BLaER1 treated with 17β-estradiol and CSF1 and Interleukin-3, amounts not matched to agents 10 nM and 100 nM (cell line): ENCODE measurements around the gene SLC35B3.

ENCODE experiments used
- H3K27ac ChIP-seq, 11 experiments: shearing (Covaris generic); formaldehyde crosslinking; 2 replicates each; pipeline ENCODE4 v1.8.1; 2022
- H3K27me3 ChIP-seq, 11 experiments: shearing (Covaris generic); formaldehyde crosslinking; 2 replicates each; pipeline ENCODE4 v1.8.1; 2022
- H3K36me3 ChIP-seq, 11 experiments: shearing (Covaris generic); formaldehyde crosslinking; 2 replicates each; pipeline ENCODE4 v1.8.1; 2022
- H3K4me1 ChIP-seq, 10 experiments: shearing (Covaris generic); formaldehyde crosslinking; 2 replicates each; pipeline ENCODE4 v1.8.1; 2022
- H3K4me2 ChIP-seq, 11 experiments: shearing (Covaris generic); formaldehyde crosslinking; 2 replicates each; pipeline ENCODE4 v1.8.1; 2022
- H3K4me3 ChIP-seq, 10 experiments: shearing (Covaris generic); formaldehyde crosslinking; 2 replicates each; pipeline ENCODE4 v1.8.1; 2022
- H3K9ac ChIP-seq, 11 experiments: shearing (Covaris generic); formaldehyde crosslinking; 2 replicates each; pipeline ENCODE4 v1.8.1; 2022
- H3K9me3 ChIP-seq, 11 experiments: shearing (Covaris generic); formaldehyde crosslinking; replicated peaks in 1 of 11; 2 replicates each; pipeline ENCODE4 v1.8.1; 2022
- H4K20me1 ChIP-seq, 11 experiments: shearing (Covaris generic); formaldehyde crosslinking; 2 replicates each; pipeline ENCODE4 v1.8.1; 2022
- Cebpa-rat ChIP-seq, 11 experiments: shearing (Covaris generic); IDR thresholded peaks; 2 replicates each; pipeline ENCODE4 v1.8.1; 2022

The SLC35B3 gene

GRCh38 chr6:8389036-8389818 is 46.1 kb downstream of the SLC35B3 start:
- no peak for TF ChIP-seq Cebpa-rat (IDR thresholded peaks at IDR 0.05)
- peaks cover 0 to 15% (median 10%) of the 10 kb centered on the region in 10 experiments; a peak in 13 of 20 replicates for H3K4me1 ChIP-seq
- no peaks in the 10 kb centered on the region for H4K20me1 ChIP-seq
- no peak overlapping the region for H3K27ac ChIP-seq
- no peak overlapping the region for H3K4me2 ChIP-seq
- no peaks in the 10 kb centered on the region for H3K36me3 ChIP-seq
- no peaks in the 10 kb centered on the region for H3K27me3 ChIP-seq
- no peaks in the 10 kb centered on the region for H3K9me3 ChIP-seq
- no peak overlapping the region for H3K9ac ChIP-seq
- H3K4me3 ChIP-seq, result no peak overlapping the region

- Histone ChIP-seq H3K4me2 (no peak overlapping the region), H3K4me1 (peaks cover 0 to 13% (median 10%) of the 10 kb centered on the region in 10 experiments; a peak in 13 of 20 replicates), H3K27ac (no peak overlapping the region), H3K9me3 (no peaks in the 10 kb centered on the region), H3K36me3 (no peaks in the 10 kb centered on the region), H4K20me1 (no peaks in the 10 kb centered on the region), H3K4me3 (no peak overlapping the region), H3K9ac (no peak overlapping the region), H3K27me3 (no peaks in the 10 kb centered on the region)
- TF ChIP-seq Cebpa-rat (IDR thresholded peaks at IDR 0.05), result no peak
These were observed 47.4 kb downstream of the SLC35B3 start for GRCh38 chr6:8387942-8388437.

GRCh38 chr6:8383584-8383983 is 51.8 kb downstream of the SLC35B3 start:
- Histone ChIP-seq H3K27me3 (no peaks in the 10 kb centered on the region), H3K4me1 (no peaks in the 10 kb centered on the region), H3K9me3 (no peaks in the 10 kb centered on the region), H3K4me2 (no peak overlapping the region), H3K36me3 (no peaks in the 10 kb centered on the region), H3K4me3 (no peak overlapping the region), H4K20me1 (no peaks in the 10 kb centered on the region), H3K9ac (no peak overlapping the region), H3K27ac (no peak overlapping the region)
- TF ChIP-seq Cebpa-rat (IDR thresholded peaks at IDR 0.05), result no peak

GRCh38 chr6:8382434-8382833 is 52.9 kb downstream of the SLC35B3 start:
- no peak overlapping the region for H3K27ac ChIP-seq
- no peak overlapping the region for H3K4me3 ChIP-seq
- no peak overlapping the region for H3K4me2 ChIP-seq
- H4K20me1 ChIP-seq, result no peaks in the 10 kb centered on the region
- no peaks in the 10 kb centered on the region for H3K9me3 ChIP-seq
- H3K4me1 ChIP-seq, result no peaks in the 10 kb centered on the region
- no peaks in the 10 kb centered on the region for H3K36me3 ChIP-seq
- no peak overlapping the region for H3K9ac ChIP-seq
- no peak for TF ChIP-seq Cebpa-rat (IDR thresholded peaks at IDR 0.05)
- H3K27me3 ChIP-seq, result no peaks in the 10 kb centered on the region

- Histone ChIP-seq H3K9me3 (no peaks in the 10 kb centered on the region), H3K4me1 (no peaks in the 10 kb centered on the region), H3K27me3 (no peaks in the 10 kb centered on the region), H4K20me1 (no peaks in the 10 kb centered on the region), H3K36me3 (no peaks in the 10 kb centered on the region), H3K4me3 (no peak overlapping the region), H3K4me2 (no peak overlapping the region), H3K9ac (no peak overlapping the region), H3K27ac (no peak overlapping the region)
- no peak for TF ChIP-seq Cebpa-rat (IDR thresholded peaks at IDR 0.05)
These were observed 59.4 kb downstream of the SLC35B3 start for GRCh38 chr6:8375916-8376315.
